SK-N-SH treated with all-trans-retinoic acid at 6 μM for 48 hours (cell line): ENCODE results near the gene SLC37A1.

Experiments used
- ATAC-seq: fragments of 200-7000 bp; cut with Tn5 transposase; 3 replicates; pipeline ENCODE4 v1.9.1; 2020; ENCODE audit warnings: mild to moderate bottlenecking, moderate library complexity
- ARNTL ChIP-seq: fragments of 450-650 bp; formaldehyde crosslinking; IDR thresholded peaks from 2 replicates; pipeline ENCODE4 v1.5.0; 2020; ENCODE audit warnings: low read depth, mild to moderate bottlenecking, moderate library complexity, borderline replicate concordance
- BACH2 ChIP-seq: fragments of 250-450 bp; sonication (Bioruptor Pico); IDR thresholded peaks from 2 replicates; pipeline ENCODE4 v1.9.0; 2021; ENCODE audit warnings: mild to moderate bottlenecking, borderline replicate concordance
- CSDC2 ChIP-seq: fragments of 250-450 bp; sonication (Bioruptor Pico); IDR thresholded peaks from 2 replicates; pipeline ENCODE4 v1.5.0; 2020; ENCODE audit warnings: mild to moderate bottlenecking, moderate library complexity
- CSRNP3 ChIP-seq: fragments of 250-450 bp; sonication (Bioruptor Pico); IDR thresholded peaks from 2 replicates; pipeline ENCODE4 v1.5.1; 2021; ENCODE audit warnings: mild to moderate bottlenecking, moderate library complexity
- ESRRG ChIP-seq: fragments of 250-450 bp; sonication (Bioruptor Pico); IDR thresholded peaks from 2 replicates; pipeline ENCODE4 v1.6.1; 2021; ENCODE audit warnings: mild to moderate bottlenecking
- GLIS3 ChIP-seq: fragments of 250-450 bp; sonication (Bioruptor Pico); IDR thresholded peaks from 2 replicates; pipeline ENCODE4 v1.5.0; 2020; ENCODE audit warnings: mild to moderate bottlenecking, moderate library complexity
- ISL1 ChIP-seq: fragments of 250-450 bp; sonication (Bioruptor Pico); IDR thresholded peaks from 2 replicates; pipeline ENCODE4 v2.1.2; 2022; ENCODE audit warnings: mild to moderate bottlenecking, moderate library complexity
- OSR1 ChIP-seq: fragments of 250-450 bp; sonication (Bioruptor Pico); IDR thresholded peaks from 2 replicates; pipeline ENCODE4 v1.8.0; 2022; ENCODE audit warnings: moderate library complexity, mild to moderate bottlenecking, inconsistent platforms
- POU6F1 ChIP-seq: fragments of 250-450 bp; sonication (Bioruptor Pico); IDR thresholded peaks from 2 replicates; pipeline ENCODE4 v1.8.0; 2021; ENCODE audit warnings: low read depth, mild to moderate bottlenecking, moderate library complexity, borderline replicate concordance
- PPARA ChIP-seq: fragments of 250-450 bp; sonication (Bioruptor Pico); IDR thresholded peaks from 2 replicates; pipeline ENCODE4 v1.5.0; 2020; ENCODE audit warnings: mild to moderate bottlenecking, borderline replicate concordance
- RARB ChIP-seq: fragments of 250-450 bp; sonication (Bioruptor Pico); IDR thresholded peaks from 2 replicates; pipeline ENCODE4 v1.8.0; 2021; ENCODE audit warnings: mild to moderate bottlenecking, moderate library complexity
- SNAI2 ChIP-seq: fragments of 250-450 bp; sonication (Bioruptor Pico); IDR thresholded peaks from 2 replicates; pipeline ENCODE4 v1.5.0; 2020; ENCODE audit warnings: mild to moderate bottlenecking, moderate library complexity
- TCF4 ChIP-seq: fragments of 250-450 bp; sonication (Bioruptor Pico); IDR thresholded peaks from 2 replicates; pipeline ENCODE4 v1.8.0; 2021; ENCODE audit warnings: mild to moderate bottlenecking, moderate library complexity, borderline replicate concordance
- TOX ChIP-seq: fragments of 250-450 bp; sonication (Bioruptor Pico); IDR thresholded peaks from 2 replicates; pipeline ENCODE4 v1.8.0; 2021; ENCODE audit warnings: mild to moderate bottlenecking, moderate library complexity, borderline replicate concordance
- TSHZ2 ChIP-seq: fragments of 250-450 bp; sonication (Bioruptor Pico); IDR thresholded peaks from 2 replicates; pipeline ENCODE4 v1.5.0; 2020; ENCODE audit warnings: mild to moderate bottlenecking, moderate library complexity
- ZC3H10 ChIP-seq: fragments of 250-450 bp; sonication (Bioruptor Pico); IDR thresholded peaks from 2 replicates; pipeline ENCODE4 v1.5.1; 2021; ENCODE audit warnings: mild to moderate bottlenecking, moderate library complexity
- ZFP3 ChIP-seq: fragments of 250-450 bp; sonication (Bioruptor Pico); IDR thresholded peaks from 2 replicates; pipeline ENCODE4 v1.5.0; 2020; ENCODE audit warnings: mild to moderate bottlenecking, moderate library complexity
- ZFP30 ChIP-seq: fragments of 450-650 bp; formaldehyde crosslinking; IDR thresholded peaks from 2 replicates; pipeline ENCODE4 v1.5.0; 2022; ENCODE audit warnings: mild to moderate bottlenecking, moderate library complexity
- ZNF565 ChIP-seq: fragments of 450-650 bp; formaldehyde crosslinking; conservative IDR thresholded peaks from 2 replicates; pipeline ENCODE4 v1.5.0; 2020; ENCODE audit warnings: low read depth, mild to moderate bottlenecking, moderate library complexity
- ZNF70 ChIP-seq: fragments of 450-650 bp; formaldehyde crosslinking; IDR thresholded peaks from 2 replicates; pipeline ENCODE4 v1.5.0; 2020; ENCODE audit warnings: mild to moderate bottlenecking, moderate library complexity
- ZNF8 ChIP-seq: fragments of 450-650 bp; formaldehyde crosslinking; IDR thresholded peaks from 2 replicates; pipeline ENCODE4 v1.5.0; 2020; ENCODE audit warnings: mild to moderate bottlenecking, moderate library complexity
- TF ChIP-seq, protein P1 (sequence below): fragments of 250-450 bp; sonication (Bioruptor Pico); IDR thresholded peaks from 2 replicates; pipeline ENCODE4 v1.8.0; 2020; ENCODE audit warnings: mild to moderate bottlenecking, moderate library complexity, borderline replicate concordance
- TF ChIP-seq, protein P2 (sequence below): fragments of 250-450 bp; sonication (Bioruptor Pico); IDR thresholded peaks from 2 replicates; pipeline ENCODE4 v1.5.1; 2020; ENCODE audit warnings: low read depth, mild to moderate bottlenecking, moderate library complexity

The SLC37A1 gene

GRCh38 chr21:42570362-42570761 lies 56.7 kb downstream of the SLC37A1 start:
- TF ChIP-seq ESRRG (CRISPR knock-in tag) (no peak), SNAI2 (no peak), PPARA (no peak), ZNF8 (no peak), TSHZ2 (CRISPR knock-in tag) (no peak), ZC3H10 (CRISPR knock-in tag) (no peak), ISL1 (no peak), OSR1 (CRISPR knock-in tag) (no peak), GLIS3 (CRISPR knock-in tag) (no peak), ZFP3 (CRISPR knock-in tag) (no peak), POU6F1 (CRISPR knock-in tag) (no peak), ZNF565 (no peak), CSDC2 (CRISPR knock-in tag) (no peak), ZFP30 (CRISPR knock-in tag) (no peak), TCF4 (no peak), BACH2 (CRISPR knock-in tag) (no peak), TOX (no peak), RARB (no peak)
- TF ChIP-seq, protein P1, sequence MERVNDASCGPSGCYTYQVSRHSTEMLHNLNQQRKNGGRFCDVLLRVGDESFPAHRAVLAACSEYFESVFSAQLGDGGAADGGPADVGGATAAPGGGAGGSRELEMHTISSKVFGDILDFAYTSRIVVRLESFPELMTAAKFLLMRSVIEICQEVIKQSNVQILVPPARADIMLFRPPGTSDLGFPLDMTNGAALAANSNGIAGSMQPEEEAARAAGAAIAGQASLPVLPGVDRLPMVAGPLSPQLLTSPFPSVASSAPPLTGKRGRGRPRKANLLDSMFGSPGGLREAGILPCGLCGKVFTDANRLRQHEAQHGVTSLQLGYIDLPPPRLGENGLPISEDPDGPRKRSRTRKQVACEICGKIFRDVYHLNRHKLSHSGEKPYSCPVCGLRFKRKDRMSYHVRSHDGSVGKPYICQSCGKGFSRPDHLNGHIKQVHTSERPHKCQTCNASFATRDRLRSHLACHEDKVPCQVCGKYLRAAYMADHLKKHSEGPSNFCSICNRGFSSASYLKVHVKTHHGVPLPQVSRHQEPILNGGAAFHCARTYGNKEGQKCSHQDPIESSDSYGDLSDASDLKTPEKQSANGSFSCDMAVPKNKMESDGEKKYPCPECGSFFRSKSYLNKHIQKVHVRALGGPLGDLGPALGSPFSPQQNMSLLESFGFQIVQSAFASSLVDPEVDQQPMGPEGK (CRISPR knock-in tag) = no peak
- TF ChIP-seq, protein P2, sequence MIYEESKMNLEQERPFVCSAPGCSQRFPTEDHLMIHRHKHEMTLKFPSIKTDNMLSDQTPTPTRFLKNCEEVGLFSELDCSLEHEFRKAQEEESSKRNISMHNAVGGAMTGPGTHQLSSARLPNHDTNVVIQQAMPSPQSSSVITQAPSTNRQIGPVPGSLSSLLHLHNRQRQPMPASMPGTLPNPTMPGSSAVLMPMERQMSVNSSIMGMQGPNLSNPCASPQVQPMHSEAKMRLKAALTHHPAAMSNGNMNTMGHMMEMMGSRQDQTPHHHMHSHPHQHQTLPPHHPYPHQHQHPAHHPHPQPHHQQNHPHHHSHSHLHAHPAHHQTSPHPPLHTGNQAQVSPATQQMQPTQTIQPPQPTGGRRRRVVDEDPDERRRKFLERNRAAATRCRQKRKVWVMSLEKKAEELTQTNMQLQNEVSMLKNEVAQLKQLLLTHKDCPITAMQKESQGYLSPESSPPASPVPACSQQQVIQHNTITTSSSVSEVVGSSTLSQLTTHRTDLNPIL = no peak

DNA sequence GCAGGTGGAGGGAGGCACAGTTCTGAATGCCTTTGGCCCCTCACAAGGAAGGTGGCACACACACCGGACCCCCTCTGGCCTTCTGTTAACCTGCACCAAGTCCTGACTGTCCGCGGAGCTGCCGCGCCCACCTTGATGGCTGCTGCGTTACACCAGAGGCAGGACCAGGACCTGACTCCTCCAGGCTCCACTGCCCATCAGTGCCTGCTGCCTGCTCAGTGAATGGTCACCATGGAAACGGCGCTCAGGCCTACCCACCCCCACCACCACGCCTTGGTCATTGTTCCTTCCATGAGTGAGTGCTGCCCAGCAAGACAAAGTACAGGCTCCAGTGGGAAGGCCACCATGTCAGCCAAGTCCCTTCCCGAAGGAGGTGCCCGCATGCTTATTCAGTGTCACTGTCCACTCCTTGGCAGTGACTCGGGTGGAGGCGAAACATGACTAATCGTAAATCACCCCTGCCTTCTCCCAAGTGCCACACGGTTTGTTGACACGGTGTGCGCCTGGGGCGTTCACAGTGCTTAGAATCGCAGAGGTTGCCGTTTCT lies 57.3 kb downstream of the SLC37A1 start:
- TF ChIP-seq ARNTL (CRISPR knock-in tag) (no peak), PPARA (no peak), POU6F1 (CRISPR knock-in tag) (no peak), ESRRG (CRISPR knock-in tag) (no peak), TCF4 (no peak), ZNF70 (CRISPR knock-in tag) (no peak), ZFP30 (CRISPR knock-in tag) (no peak)
- TF ChIP-seq, all 23 proteins: peak for 0
- no peak for ATAC-seq

More at GRCh38 chr21:42570362-42570761, 56.7 kb downstream of the SLC37A1 start:
- no peak for ATAC-seq

GRCh38 chr21:42571391-42572150 lies 57.9 kb downstream of the SLC37A1 start:
- TF ChIP-seq ESRRG (CRISPR knock-in tag) (no peak), CSRNP3 (no peak), ZC3H10 (CRISPR knock-in tag) (no peak), CSDC2 (CRISPR knock-in tag) (no peak), ZNF565 (no peak), ISL1 (no peak), ZFP3 (CRISPR knock-in tag) (no peak), SNAI2 (no peak), RARB (no peak), BACH2 (CRISPR knock-in tag) (no peak), ZFP30 (CRISPR knock-in tag) (no peak), PPARA (no peak), ZNF8 (no peak), TCF4 (no peak)
- ATAC-seq = no peak
